GM12873 (cell line): ENCODE data around the gene SELENOP.

Experiments
- CTCF ChIP-seq: IDR thresholded peaks from 2 replicates; pipeline ENCODE4 v1.5.1; 2012; ENCODE audit warnings: low read depth, mild to moderate bottlenecking, moderate library complexity, low read length, control low read depth; ENCODE audit not compliant: insufficient read depth; ENCODE audit errors: missing control alignments

SELENOP gene

DNA sequence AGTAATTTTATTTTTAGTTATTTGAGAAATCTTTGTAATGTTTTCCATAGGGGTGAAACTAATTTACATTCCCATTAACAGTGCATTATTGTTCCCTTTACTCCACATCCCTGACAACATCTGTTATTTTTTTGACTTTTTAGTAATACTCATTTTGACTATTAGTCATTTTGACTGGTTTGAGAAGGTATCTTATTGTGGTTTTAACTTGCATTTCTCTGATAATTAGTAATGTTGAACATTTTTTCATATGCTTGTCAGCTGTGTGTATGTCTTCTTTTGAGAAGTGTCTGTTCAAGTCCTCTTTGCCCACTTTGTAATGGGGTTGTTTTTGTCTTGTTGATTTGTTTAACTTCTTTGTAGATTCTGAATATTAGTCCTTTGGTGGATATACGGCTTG, 27.6 kb downstream of the SELENOP start:
- TF ChIP-seq CTCF = no peak

DNA sequence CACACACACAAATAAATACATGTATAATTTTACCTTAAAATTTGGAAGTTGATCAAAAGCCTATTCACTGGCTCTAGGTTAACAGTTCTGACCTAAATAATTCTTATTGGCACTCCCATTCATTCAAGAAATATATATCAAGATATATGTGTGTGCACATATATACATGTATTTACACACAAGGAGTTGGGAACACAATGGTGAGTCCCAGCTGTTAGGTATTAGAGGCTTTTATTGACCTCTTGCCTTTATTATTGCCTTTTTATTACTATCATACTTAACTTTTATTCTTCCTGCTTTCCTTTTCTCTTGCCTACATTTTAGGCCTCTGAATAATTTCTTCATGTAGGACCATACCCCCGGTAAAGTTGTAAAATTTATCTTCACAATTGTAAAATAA, 30.1 kb downstream of the SELENOP start:
- TF ChIP-seq CTCF = no peak

GRCh38 chr5:42779083-42779482, 32.6 kb downstream of the SELENOP start:
- TF ChIP-seq CTCF = no peak

GRCh38 chr5:42772265-42772993, 39.3 kb downstream of the SELENOP start:
- no peak for TF ChIP-seq CTCF

DNA sequence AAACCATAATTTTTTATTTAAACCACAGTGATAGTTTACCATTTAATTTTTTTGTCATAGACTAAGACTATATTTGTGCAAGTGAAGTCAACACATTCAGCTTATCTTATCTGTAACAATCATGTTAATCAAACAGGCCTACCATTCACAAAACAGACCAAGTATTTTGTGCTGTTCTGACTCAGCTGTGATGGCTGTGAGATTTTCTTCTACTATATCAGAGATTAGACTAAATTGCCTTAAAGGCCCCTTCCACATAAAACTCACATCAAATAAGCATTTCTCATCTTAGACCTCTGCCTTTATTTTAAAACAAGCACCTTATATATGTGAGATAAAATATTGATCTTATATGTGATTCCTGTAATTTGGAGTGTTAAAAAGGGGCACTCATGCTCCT, 41.7 kb downstream of the SELENOP start:
- TF ChIP-seq CTCF = no peak

- TF ChIP-seq CTCF = no peak
These were observed 43.6 kb downstream of the SELENOP start for GRCh38 chr5:42768106-42768504.

GRCh38 chr5:42767491-42768105, 44.1 kb downstream of the SELENOP start:
- peak; percentile 39 for TF ChIP-seq CTCF
